ENCODE measurements around the gene DCP2. TPM values are rescaled to one million over a fixed set of nuclear protein-coding genes. Genes with fewer than 3 reads are reported as not detected.

Gene DCP2
- total and polyA plus RNA-seq, 10 of the 15 experiments (the other 5 are each of a cell fraction or from before 2014, with no cell fraction given) = 23.4 to 81.6 (median 47.4) TPM

- CTCF ChIA-PET = no interaction called here
- Histone ChIP-seq H3K9me3 (replicated peaks; ENCODE audit: control insufficient read depth, insufficient read depth, low read length) (no peaks in the 10 kb centered on the region), H3K4me2 (ENCODE audit: control insufficient read depth, insufficient read depth) (no peak overlapping the region), H2AFZ (ENCODE audit: control insufficient read depth, low read depth, low read length) (no peak overlapping the region), H4K20me1 (ENCODE audit: control insufficient read depth, insufficient read depth) (no peaks in the 10 kb centered on the region), H3K27ac (ENCODE audit: control insufficient read depth, insufficient read depth) (no peak overlapping the region), H3K36me3 (ENCODE audit: control insufficient read depth in 2 of 2, insufficient read depth in 2 of 2, low read length in 1 of 2) (no peaks in the 10 kb centered on the region), H3K27me3 (replicated peaks in 1 of 2; ENCODE audit: control insufficient read depth in 2 of 2, insufficient read depth in 2 of 2, low read length in 1 of 2) (0 out of 4 replicates have a peak, but pooled peaks cover 0 to 2% of the 10 kb centered on the region in 2 experiments), H3K4me1 (ENCODE audit: control insufficient read depth, insufficient read depth, low read length) (no peaks in the 10 kb centered on the region), H3K4me3 (no peak overlapping the region), H3K9ac (ENCODE audit: control insufficient read depth, insufficient read depth, low read length) (no peak overlapping the region), H3K79me2 (ENCODE audit: control insufficient read depth, insufficient read depth, low read length) (no peaks in the 10 kb centered on the region)
- WGBS (ENCODE audit: insufficient coverage, insufficient replicate concordance, low lambda C conversion rate, missing lambda C conversion rate) = 43% methylated on average over 1 of the region's 1 CpG
- TF ChIP-seq SIN3A (IDR thresholded peaks at IDR 0.05; ENCODE audit: low read depth, low read length) (no peak), RUNX3 (IDR thresholded peaks at IDR 0.05; ENCODE audit: low read length) (no peak), RAD51 (IDR thresholded peaks at IDR 0.05) (no peak), NFXL1 (IDR thresholded peaks at IDR 0.05; ENCODE audit: borderline replicate concordance) (no peak)
- no peak for ATAC-seq
- no TSS peak for BruUV-seq (replicated peaks)
- SMC1A ChIA-PET (ENCODE audit: uncharacterized antibody, unreplicated experiment) = interaction anchor here (1.0 kb wide), 1 partner anchor 13 kb away, joined by 3 read pairs; no protein-coding TSS in a partner anchor
- POLR2A ChIA-PET = no interaction called here
- intact Hi-C loops (cut with micrococcal nuclease; ENCODE audit: unreplicated experiment) = no loop called here
- no peak for DNase-seq (ENCODE audit: low read depth, low spot score)
- FAIRE-seq = no peak
- RAD21 ChIA-PET (ENCODE audit: unreplicated experiment) = no interaction called here
- in situ Hi-C loops (cut with MboI) = no loop called here
Observed at GRCh38 chr5:113038136-113038535, 61.5 kb downstream of the DCP2 start.

GRCh38 chr5:113038714-113039113 is 62.1 kb downstream of the DCP2 start:
- H3K4me1 ChIP-seq (ENCODE audit: control insufficient read depth, insufficient read depth, low read length) = no peaks in the 10 kb centered on the region
- H2AFZ ChIP-seq (ENCODE audit: control insufficient read depth, low read depth, low read length) = no peak overlapping the region
- no peak overlapping the region for H3K9ac ChIP-seq (ENCODE audit: control insufficient read depth, insufficient read depth, low read length)
- RAD21 ChIA-PET (ENCODE audit: unreplicated experiment) = no interaction called here
- intact Hi-C loops (cut with micrococcal nuclease; ENCODE audit: unreplicated experiment) = no loop called here
- SMC1A ChIA-PET (ENCODE audit: uncharacterized antibody, unreplicated experiment) = interaction anchor here (0.7 kb wide), 1 partner anchor 46 kb away, joined by 4 read pairs; no protein-coding TSS in a partner anchor
- H3K27ac ChIP-seq (ENCODE audit: control insufficient read depth, insufficient read depth) = no peak overlapping the region
- H3K4me2 ChIP-seq (ENCODE audit: control insufficient read depth, insufficient read depth) = no peak overlapping the region
- ATAC-seq (no peak), FAIRE-seq (no peak), DNase-seq (ENCODE audit: low read depth, low spot score) (no peak)
- CTCF ChIA-PET = no interaction called here
- 35% methylated on average over 9 of the region's 9 CpGs for WGBS (ENCODE audit: insufficient coverage, insufficient replicate concordance, low lambda C conversion rate, missing lambda C conversion rate)
- no peak overlapping the region for H3K4me3 ChIP-seq
- no peaks in the 10 kb centered on the region for H3K36me3 ChIP-seq (ENCODE audit: control insufficient read depth in 2 of 2, insufficient read depth in 2 of 2, low read length in 1 of 2)
- H3K79me2 ChIP-seq (ENCODE audit: control insufficient read depth, insufficient read depth, low read length) = no peaks in the 10 kb centered on the region
- 0 out of 4 replicates have a peak, but pooled peaks cover 0 to 2% of the 10 kb centered on the region in 2 experiments for H3K27me3 ChIP-seq (replicated peaks in 1 of 2; ENCODE audit: control insufficient read depth in 2 of 2, insufficient read depth in 2 of 2, low read length in 1 of 2)
- no peaks in the 10 kb centered on the region for H3K9me3 ChIP-seq (replicated peaks; ENCODE audit: control insufficient read depth, insufficient read depth, low read length)
- in situ Hi-C loops (cut with MboI) = no loop called here
- no TSS peak for BruUV-seq (replicated peaks)
- no peaks in the 10 kb centered on the region for H4K20me1 ChIP-seq (ENCODE audit: control insufficient read depth, insufficient read depth)
- POLR2A ChIA-PET = no interaction called here
- no peak for TF ChIP-seq FOXK2 (IDR thresholded peaks at IDR 0.05)
- no peak for TF ChIP-seq BCL11A (IDR thresholded peaks at IDR 0.05; ENCODE audit: low read depth, low read length)
- TF ChIP-seq NKRF (conservative IDR thresholded peaks at IDR 0.05) = no peak
- TF ChIP-seq RCOR1 (conservative IDR thresholded peaks at IDR 0.05; ENCODE audit: low read depth, low read length) = no peak
- no peak for TF ChIP-seq CREB1 (IDR thresholded peaks at IDR 0.05; ENCODE audit: low read depth)
- TF ChIP-seq KLF5 (IDR thresholded peaks at IDR 0.05; ENCODE audit: partially characterized antibody) = no peak
- no peak for TF ChIP-seq SRF (IDR thresholded peaks at IDR 0.05; ENCODE audit: low read depth in 2 of 2, low read length in 2 of 2)
- TF ChIP-seq NRF1 (conservative IDR thresholded peaks at IDR 0.05; ENCODE audit: low read depth, low read length) = no peak
- no peak for TF ChIP-seq KAT2A (conservative IDR thresholded peaks at IDR 0.05; ENCODE audit: control insufficient read depth, low read depth, low read length)
- TF ChIP-seq YY1 (IDR thresholded peaks at IDR 0.05; ENCODE audit: low read depth, low read length) = no peak
- no peak for TF ChIP-seq TBL1XR1 (IDR thresholded peaks at IDR 0.05; ENCODE audit: low read depth, low read length)
- TF ChIP-seq KDM1A (IDR thresholded peaks at IDR 0.05; ENCODE audit: borderline replicate concordance) = no peak
- TF ChIP-seq ZNF274 (IDR thresholded peaks at IDR 0.05; ENCODE audit: insufficient read depth, insufficient read length) = no peak
- TF ChIP-seq MTA2 (IDR thresholded peaks at IDR 0.05; ENCODE audit: low read depth) = no peak
- TF ChIP-seq TCF12 (IDR thresholded peaks at IDR 0.05; ENCODE audit: low read depth, low read length) = no peak
- no peak for TF ChIP-seq ZNF24 (IDR thresholded peaks at IDR 0.05)
- no peak for TF ChIP-seq NR2F1 (conservative IDR thresholded peaks at IDR 0.05)
